SU-DHL-6 (cell line): ENCODE results near the gene FBXW8.

Source experiments
- H2AFZ ChIP-seq: fragments of 200-600 bp; sonication (generic); 2 replicates; pipeline ENCODE4 v1.6.1; 2014; ENCODE audit warnings: low read depth, mild to moderate bottlenecking, moderate library complexity, mixed read lengths, antibody characterized with exemption, low read length; ENCODE audit not compliant: severe bottlenecking
- H3F3A ChIP-seq: fragments of 200-600 bp; shearing (Covaris generic); 2 replicates; pipeline ENCODE4 v1.6.0; 2016; ENCODE audit warnings: antibody characterized with exemption, mild to moderate bottlenecking; ENCODE audit not compliant: insufficient read depth
- H3K27ac ChIP-seq: fragments of 200-600 bp; sonication (generic); 2 replicates; pipeline ENCODE4 v1.5.1; 2016; ENCODE audit warnings: low read depth, mild to moderate bottlenecking, low read length, moderate library complexity, mixed read lengths
- H3K27me3 ChIP-seq: fragments of 200-600 bp; sonication (generic), shearing (Covaris generic); 2 replicates; pipeline ENCODE4 v1.6.0; 2014; ENCODE audit warnings: mild to moderate bottlenecking, low read length
- H3K36me3 ChIP-seq: fragments of 200-600 bp; sonication (generic); 2 replicates; pipeline ENCODE4 v1.6.1; 2014; ENCODE audit warnings: mild to moderate bottlenecking, low read length, mixed read lengths
- H3K4me2 ChIP-seq: fragments of 300-600, 200-600 bp; shearing (Covaris generic), sonication (generic); 2 replicates; pipeline ENCODE4 v1.6.0; 2014; ENCODE audit warnings: low read length, low read depth, mild to moderate bottlenecking; ENCODE audit not compliant: poor library complexity, severe bottlenecking
- H3K4me3 ChIP-seq: fragments of 200-600 bp; sonication (generic); 2 replicates; pipeline ENCODE4 v1.5.1; 2014; ENCODE audit warnings: antibody characterized with exemption, low read length, mild to moderate bottlenecking, mixed read lengths; ENCODE audit not compliant: insufficient read depth, poor library complexity, severe bottlenecking
- H3K79me2 ChIP-seq: fragments of 200-600 bp; sonication (generic); 2 replicates; pipeline ENCODE4 v1.6.1; 2014; ENCODE audit warnings: mild to moderate bottlenecking, low read length, moderate library complexity; ENCODE audit not compliant: insufficient read depth
- H3K9ac ChIP-seq: fragments of 200-600 bp; sonication (generic); 2 replicates; pipeline ENCODE4 v1.7.0; 2014; ENCODE audit warnings: mild to moderate bottlenecking, low read length
- H3K9me2 ChIP-seq: fragments of 200-600 bp; sonication (generic); replicated peaks from 2 replicates; pipeline ENCODE4 v1.6.1; 2014; ENCODE audit warnings: low read length; ENCODE audit not compliant: insufficient read depth
- H3K9me3 ChIP-seq: fragments of 200-600 bp; sonication (generic); 2 replicates; pipeline ENCODE4 v1.6.1; 2014; ENCODE audit warnings: low read length, mixed read lengths; ENCODE audit not compliant: insufficient read depth
- H4K20me1 ChIP-seq: fragments of 200-600 bp; sonication (generic); 2 replicates; pipeline ENCODE4 v1.6.1; 2014; ENCODE audit warnings: low read depth, mild to moderate bottlenecking, antibody characterized with exemption, low read length, moderate library complexity, mixed read lengths
- CTCF ChIP-seq: fragments of 200-600 bp; sonication (generic); IDR thresholded peaks from one replicate; pipeline ENCODE4 v1.5.1; 2017; ENCODE audit warnings: antibody characterized with exemption, mild to moderate bottlenecking, low read length, moderate library complexity; ENCODE audit not compliant: insufficient read depth, poor library complexity, severe bottlenecking
- EZH2phosphoT487 ChIP-seq: fragments of 200-600 bp; sonication (generic), shearing (Covaris generic); conservative IDR thresholded peaks from 2 replicates; pipeline ENCODE4 v1.6.1; 2018; ENCODE audit warnings: mild to moderate bottlenecking, antibody characterized with exemption, low read length, moderate library complexity, mixed read lengths

Gene FBXW8

GRCh38 chr12:117046861-117047530, 136.2 kb downstream of the FBXW8 start:
- H3K9ac ChIP-seq, result no peak overlapping the region
- H3K9me3 ChIP-seq, result no peaks in the 10 kb centered on the region
- TF ChIP-seq CTCF (no peak), EZH2phosphoT487 (no peak)
- no peaks in the 10 kb centered on the region for H3F3A ChIP-seq
- no peaks in the 10 kb centered on the region for H3K79me2 ChIP-seq
- H3K36me3 ChIP-seq, result no peaks in the 10 kb centered on the region
- no peaks in the 10 kb centered on the region for H4K20me1 ChIP-seq
- H3K27ac ChIP-seq, result no peak overlapping the region
- no peaks in the 10 kb centered on the region for H3K9me2 ChIP-seq
- no peak overlapping the region for H3K4me3 ChIP-seq
- no peak overlapping the region for H2AFZ ChIP-seq
- no peaks in the 10 kb centered on the region for H3K27me3 ChIP-seq
- no peak overlapping the region for H3K4me2 ChIP-seq

GRCh38 chr12:117047810-117048584, 137.2 kb downstream of the FBXW8 start:
- Histone ChIP-seq H3K27ac (no peak overlapping the region), H3F3A (no peaks in the 10 kb centered on the region), H3K36me3 (no peaks in the 10 kb centered on the region), H3K9ac (no peak overlapping the region), H4K20me1 (no peaks in the 10 kb centered on the region), H3K4me3 (no peak overlapping the region), H3K79me2 (no peaks in the 10 kb centered on the region), H2AFZ (no peak overlapping the region), H3K4me2 (no peak overlapping the region), H3K27me3 (no peaks in the 10 kb centered on the region), H3K9me2 (no peaks in the 10 kb centered on the region), H3K9me3 (no peaks in the 10 kb centered on the region)
- TF ChIP-seq EZH2phosphoT487 (no peak), CTCF (no peak)

GRCh38 chr12:117048585-117048904, 137.8 kb downstream of the FBXW8 start:
- Histone ChIP-seq H4K20me1 (no peaks in the 10 kb centered on the region), H3K4me2 (no peak overlapping the region)

More at GRCh38 chr12:117048585-117048904, 137.8 kb downstream of the FBXW8 start:
- Histone ChIP-seq H3K4me3 (no peak overlapping the region), H3K9me3 (no peaks in the 10 kb centered on the region), H3K36me3 (no peaks in the 10 kb centered on the region), H3K27ac (no peak overlapping the region), H3K9ac (no peak overlapping the region), H3F3A (no peaks in the 10 kb centered on the region), H3K9me2 (no peaks in the 10 kb centered on the region), H2AFZ (no peak overlapping the region), H3K27me3 (no peaks in the 10 kb centered on the region), H3K79me2 (no peaks in the 10 kb centered on the region)
- no peak for TF ChIP-seq CTCF
- TF ChIP-seq EZH2phosphoT487, result no peak
